HG03558 (cell line): ENCODE data around the gene GNAI3.
A peak's percentile ranks its signal among the peaks of the same experiment; 100 is the strongest.
"Not testable (repeated sequence)": the region's sequence is repeated elsewhere in the genome, so short reads cannot be mapped to it uniquely, and the experiment has no call there.

Experiments used
- ATAC-seq: cut with Tn5 transposase; IDR thresholded peaks from one replicate; pipeline ENCODE4 v1.9.1; 2021; ENCODE audit warnings: moderate number of reproducible peaks; ENCODE audit not compliant: unreplicated experiment; ENCODE audit errors: extremely low read depth

Gene GNAI3

GRCh38 chr1:109655615-109656519, 107.5 kb downstream of the GNAI3 start, which contains the start of gene GSTM4:
Gene GSTM4 (plus strand): TSS chr1:109656099. CDS start chr1:109656390, 291 bp downstream.
- peak; percentile 38 for ATAC-seq

GRCh38 chr1:109657395-109657794, 109.0 kb downstream of the GNAI3 start:
- ATAC-seq = no peak

DNA sequence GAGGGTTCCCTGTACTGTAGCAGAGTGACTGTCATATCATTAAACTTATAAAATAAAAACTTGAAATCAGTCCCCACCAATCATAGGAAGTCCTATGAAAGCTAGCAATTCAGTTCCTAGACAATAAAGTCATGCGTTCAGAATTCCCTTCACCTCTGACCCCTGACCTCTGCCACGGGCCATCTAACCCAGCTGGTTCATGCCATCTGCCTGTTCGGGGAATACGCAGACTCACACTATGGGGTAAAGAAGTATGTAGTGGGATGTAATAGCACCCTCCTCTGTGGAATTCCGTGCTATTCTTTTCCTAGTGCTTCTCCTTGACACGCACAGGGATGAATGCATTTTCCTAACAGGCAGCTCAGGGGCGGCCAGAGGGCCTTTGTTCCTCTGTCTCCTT, 109.6 kb downstream of the GNAI3 start:
- no peak for ATAC-seq

GRCh38 chr1:109658533-109659042, 110.2 kb downstream of the GNAI3 start:
- no peak for ATAC-seq

- ATAC-seq = no peak
Measured at GRCh38 chr1:109659145-109659544, 110.7 kb downstream of the GNAI3 start.

- no peak for ATAC-seq
Measured at GRCh38 chr1:109659997-109660690, 111.7 kb downstream of the GNAI3 start.

DNA sequence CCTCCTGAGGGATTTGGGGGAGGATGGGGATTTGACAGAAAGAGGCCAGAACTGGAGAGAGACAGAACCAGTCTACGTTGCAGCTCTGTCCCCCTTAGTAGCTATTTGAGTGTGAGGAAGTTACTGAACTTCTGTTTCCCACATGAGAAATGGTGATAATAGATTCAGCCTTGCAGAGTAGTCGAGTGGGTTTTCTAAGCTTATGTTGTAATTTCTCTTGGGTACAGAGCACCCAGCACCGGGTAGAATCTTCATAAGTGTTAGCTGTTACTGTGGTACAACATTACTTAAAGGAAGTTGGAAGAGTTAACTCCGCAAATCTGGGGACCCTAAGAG, 112.2 kb downstream of the GNAI3 start:
- ATAC-seq = not testable (repeated sequence)

DNA sequence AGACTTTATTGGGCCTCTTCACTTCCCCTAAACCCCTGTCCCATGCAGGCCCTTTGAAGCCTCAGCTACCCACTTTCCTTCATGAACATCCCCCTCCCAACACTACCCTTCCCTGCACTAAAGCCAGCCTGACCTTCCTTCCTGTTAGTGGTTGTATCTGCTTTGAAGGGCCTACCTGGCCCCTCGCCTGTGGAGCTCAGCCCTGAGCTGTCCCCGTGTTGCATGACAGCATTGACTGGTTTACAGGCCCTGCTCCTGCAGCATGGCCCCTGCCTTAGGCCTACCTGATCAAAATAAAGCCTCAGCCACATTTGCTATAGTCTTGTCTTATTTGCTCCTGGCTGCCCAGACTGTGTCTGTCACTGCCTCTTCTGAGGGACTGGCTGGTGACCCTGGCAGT, 113.0 kb downstream of the GNAI3 start:
- ATAC-seq = no peak

GRCh38 chr1:109664671-109665070, 116.3 kb downstream of the GNAI3 start:
- no peak for ATAC-seq

DNA sequence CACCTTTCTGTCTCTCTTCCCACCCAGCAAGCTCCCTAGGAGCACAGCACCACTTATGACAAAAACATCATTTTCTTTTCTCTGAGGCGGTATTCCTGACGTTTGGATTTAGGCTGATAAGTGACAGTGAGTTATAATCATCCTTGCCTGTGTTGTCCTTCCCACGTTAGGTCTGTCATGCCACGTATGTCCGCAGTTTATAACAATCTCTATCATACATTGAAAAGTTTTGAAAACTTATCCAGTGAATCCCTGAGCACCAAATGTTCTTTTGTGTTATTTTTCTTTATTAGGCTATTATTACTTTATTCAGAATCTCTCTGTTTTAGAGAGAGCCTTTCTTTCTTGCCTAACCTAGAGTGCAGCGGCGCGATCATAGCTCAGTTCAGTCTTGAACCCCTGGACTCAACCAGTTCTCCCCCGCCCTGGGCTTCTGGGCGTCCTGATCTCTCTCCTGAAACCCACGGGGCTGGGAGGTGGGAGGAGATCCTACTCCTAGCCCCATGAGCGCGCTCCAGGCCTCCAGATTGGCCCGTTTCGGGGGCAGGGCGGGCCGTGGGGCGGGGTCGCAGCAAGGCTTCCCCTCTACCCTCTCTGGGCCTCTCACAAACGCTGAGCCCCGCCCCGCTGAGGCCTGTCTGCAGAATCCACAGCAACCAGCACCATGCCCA, 119.2 kb downstream of the GNAI3 start, which contains the start of gene GSTM2:
TSS of gene GSTM2 (plus strand) at position 606 of the 671 bp plus-strand sequence. CDS start at position 665, 59 bp downstream.
- ATAC-seq = peak; percentile 70
